GM21737 (cell line): ENCODE measurements around the gene DPP6.

ENCODE experiments used
- ATAC-seq: cut with Tn5 transposase; IDR thresholded peaks from one replicate; pipeline ENCODE4 v1.9.1; 2021; ENCODE audit warnings: mild to moderate bottlenecking, moderate library complexity; ENCODE audit not compliant: unreplicated experiment

The DPP6 gene

GRCh38 chr7:154581251-154581890 is 529.2 kb downstream of the DPP6 start:
- ATAC-seq = no peak

GRCh38 chr7:154583454-154583853 is 531.3 kb downstream of the DPP6 start:
- ATAC-seq = no peak

- ATAC-seq = no peak
Measured at GRCh38 chr7:154584352-154585252, 532.4 kb downstream of the DPP6 start.

GRCh38 chr7:154587792-154588191 is 535.6 kb downstream of the DPP6 start:
- no peak for ATAC-seq

GRCh38 chr7:154591544-154591943 is 539.3 kb downstream of the DPP6 start:
- no peak for ATAC-seq

- no peak for ATAC-seq
Measured at GRCh38 chr7:154592388-154592787, 540.2 kb downstream of the DPP6 start.

GRCh38 chr7:154598396-154598795 is 546.2 kb downstream of the DPP6 start:
- ATAC-seq = no peak

- no peak for ATAC-seq
Measured at GRCh38 chr7:154598864-154599263, 546.7 kb downstream of the DPP6 start.

GRCh38 chr7:154610903-154611302 is 558.7 kb downstream of the DPP6 start:
- ATAC-seq = no peak

GRCh38 chr7:154613811-154614210 is 561.6 kb downstream of the DPP6 start:
- no peak for ATAC-seq

- ATAC-seq = no peak
Measured at GRCh38 chr7:154620141-154620755, 568.0 kb downstream of the DPP6 start.

GRCh38 chr7:154623399-154623798 is 571.2 kb downstream of the DPP6 start:
- ATAC-seq = no peak

- ATAC-seq = no peak
Measured at GRCh38 chr7:154627646-154628290, 575.6 kb downstream of the DPP6 start.

- no peak for ATAC-seq
Measured at GRCh38 chr7:154628556-154628955, 576.4 kb downstream of the DPP6 start.

- ATAC-seq = no peak
Measured at GRCh38 chr7:154631162-154631561, 579.0 kb downstream of the DPP6 start.

- ATAC-seq = no peak
Measured at GRCh38 chr7:154633641-154634040, 581.4 kb downstream of the DPP6 start.

GRCh38 chr7:154638286-154638685 is 586.1 kb downstream of the DPP6 start:
- ATAC-seq = no peak

GRCh38 chr7:154640266-154640865 is 588.2 kb downstream of the DPP6 start:
- no peak for ATAC-seq

- no peak for ATAC-seq
Measured at GRCh38 chr7:154640917-154641316, 588.7 kb downstream of the DPP6 start.

- ATAC-seq = no peak
Measured at GRCh38 chr7:154644366-154644765, 592.2 kb downstream of the DPP6 start.
